Forelimb muscle (tissue), 1 donor: ENCODE results near the gene HECW1. TPM values are rescaled to one million over a fixed set of nuclear protein-coding genes. Genes with fewer than 3 reads are reported as not detected.

Experiments used
- DNase-seq: peaks from one replicate; pipeline ENCODE4 v3.0.0-alpha.2; 2013; ENCODE audit warnings: low read depth
- polyA plus RNA-seq: library from polyadenylated mRNA; unstranded; fragments of 120-200 nt; gene quantifications from one replicate; pipeline ENCODE4 v1.2.1, GENCODE V29; 2013; ENCODE audit not compliant: insufficient read length

HECW1 gene
- polyA plus RNA-seq, 1 donor, result 0.23 TPM

- DNase-seq, result no peak
Measured at GRCh38 chr7:43265139-43265538, 152.7 kb downstream of the HECW1 start.

GRCh38 chr7:43273939-43274719 lies 161.7 kb downstream of the HECW1 start:
- no peak for DNase-seq

- no peak for DNase-seq
Measured at GRCh38 chr7:43274752-43275151, 162.3 kb downstream of the HECW1 start.

- DNase-seq, result no peak
Measured at GRCh38 chr7:43276547-43276946, 164.1 kb downstream of the HECW1 start.

GRCh38 chr7:43278088-43278644 lies 165.7 kb downstream of the HECW1 start:
- no peak for DNase-seq

GRCh38 chr7:43281268-43281667 lies 168.8 kb downstream of the HECW1 start:
- DNase-seq, result no peak

GRCh38 chr7:43283706-43284105 lies 171.3 kb downstream of the HECW1 start:
- no peak for DNase-seq

GRCh38 chr7:43289826-43290225 lies 177.4 kb downstream of the HECW1 start:
- DNase-seq, result no peak

GRCh38 chr7:43290978-43291377 lies 178.5 kb downstream of the HECW1 start:
- DNase-seq, result no peak

- no peak for DNase-seq
Measured at GRCh38 chr7:43291789-43292188, 179.3 kb downstream of the HECW1 start.

- DNase-seq, result no peak
Measured at GRCh38 chr7:43292384-43292783, 179.9 kb downstream of the HECW1 start.

GRCh38 chr7:43294080-43294630 lies 181.7 kb downstream of the HECW1 start:
- no peak for DNase-seq

GRCh38 chr7:43295429-43295828 lies 183.0 kb downstream of the HECW1 start:
- DNase-seq, result no peak

- peak; percentile 13 for DNase-seq
Measured at GRCh38 chr7:43296306-43296705, 183.9 kb downstream of the HECW1 start.

- DNase-seq, result no peak
Measured at GRCh38 chr7:43298617-43299016, 186.2 kb downstream of the HECW1 start.

- no peak for DNase-seq
Measured at GRCh38 chr7:43300121-43300520, 187.7 kb downstream of the HECW1 start.

- no peak for DNase-seq
Measured at GRCh38 chr7:43302211-43302711, 189.8 kb downstream of the HECW1 start.

GRCh38 chr7:43302773-43303460 lies 190.5 kb downstream of the HECW1 start:
- no peak for DNase-seq

- DNase-seq, result no peak
Measured at GRCh38 chr7:43303740-43304241, 191.3 kb downstream of the HECW1 start.

- DNase-seq, result no peak
Measured at GRCh38 chr7:43306404-43306803, 194.0 kb downstream of the HECW1 start.

- no peak for DNase-seq
Measured at GRCh38 chr7:43307522-43307921, 195.1 kb downstream of the HECW1 start.
